Measurements from ENCODE around the gene SPATA16.

Gene SPATA16

DNA sequence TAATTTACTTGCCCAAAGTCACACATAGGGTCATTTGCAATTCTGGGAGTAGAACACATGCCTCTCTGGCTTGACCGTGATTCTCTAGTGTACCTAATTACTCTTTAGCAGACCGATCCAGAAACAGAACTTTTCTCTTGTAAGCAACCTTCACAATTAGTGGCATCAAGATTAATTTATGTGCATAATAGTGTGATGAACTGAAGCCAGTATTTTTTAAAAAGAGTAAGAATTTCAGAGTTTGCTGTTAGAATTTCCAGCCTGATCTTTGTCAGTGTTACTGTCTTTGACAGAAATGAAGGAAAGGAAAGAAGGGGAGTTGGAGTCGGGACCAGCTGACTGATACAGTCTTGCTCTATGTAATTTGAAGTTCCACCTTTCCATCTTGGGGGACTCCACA lies 137.1 kb downstream of the SPATA16 start:
- Histone ChIP-seq H3K9me3 (replicated peaks; ENCODE audit: insufficient read depth, low read length) (no peaks in the 10 kb centered on the region), H3K27me3 (replicated peaks; ENCODE audit: insufficient read depth, low read length) (no peaks in the 10 kb centered on the region), H2AFZ (ENCODE audit: low read length) (no peak overlapping the region), H3K9me2 (replicated peaks; ENCODE audit: insufficient read depth, low read length) (no peaks in the 10 kb centered on the region), H3K4me3 (ENCODE audit: low read length) (no peak overlapping the region), H3K4me1 (ENCODE audit: low read length) (no peaks in the 10 kb centered on the region), H3F3A (ENCODE audit: insufficient read depth, low read length) (no peaks in the 10 kb centered on the region), H3K9ac (ENCODE audit: low read length) (no peak overlapping the region), H3K36me3 (replicated peaks; ENCODE audit: insufficient read depth, low read length) (no peaks in the 10 kb centered on the region), H3K27ac (ENCODE audit: low read length) (no peak overlapping the region), H3K79me2 (ENCODE audit: low read length) (no peaks in the 10 kb centered on the region), H3K4me2 (ENCODE audit: low read depth, low read length) (no peak overlapping the region), H4K20me1 (ENCODE audit: insufficient read depth, low read length) (no peaks in the 10 kb centered on the region)
- no peak for DNase-seq
- TF ChIP-seq EZH2 (optimal IDR thresholded peaks at IDR 0.05; ENCODE audit: low read depth, low read length) (no peak), EZH2phosphoT487 (IDR thresholded peaks at IDR 0.05; ENCODE audit: low read length) (no peak)
- TF ChIP-seq, protein P1, sequence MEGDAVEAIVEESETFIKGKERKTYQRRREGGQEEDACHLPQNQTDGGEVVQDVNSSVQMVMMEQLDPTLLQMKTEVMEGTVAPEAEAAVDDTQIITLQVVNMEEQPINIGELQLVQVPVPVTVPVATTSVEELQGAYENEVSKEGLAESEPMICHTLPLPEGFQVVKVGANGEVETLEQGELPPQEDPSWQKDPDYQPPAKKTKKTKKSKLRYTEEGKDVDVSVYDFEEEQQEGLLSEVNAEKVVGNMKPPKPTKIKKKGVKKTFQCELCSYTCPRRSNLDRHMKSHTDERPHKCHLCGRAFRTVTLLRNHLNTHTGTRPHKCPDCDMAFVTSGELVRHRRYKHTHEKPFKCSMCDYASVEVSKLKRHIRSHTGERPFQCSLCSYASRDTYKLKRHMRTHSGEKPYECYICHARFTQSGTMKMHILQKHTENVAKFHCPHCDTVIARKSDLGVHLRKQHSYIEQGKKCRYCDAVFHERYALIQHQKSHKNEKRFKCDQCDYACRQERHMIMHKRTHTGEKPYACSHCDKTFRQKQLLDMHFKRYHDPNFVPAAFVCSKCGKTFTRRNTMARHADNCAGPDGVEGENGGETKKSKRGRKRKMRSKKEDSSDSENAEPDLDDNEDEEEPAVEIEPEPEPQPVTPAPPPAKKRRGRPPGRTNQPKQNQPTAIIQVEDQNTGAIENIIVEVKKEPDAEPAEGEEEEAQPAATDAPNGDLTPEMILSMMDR (IDR thresholded peaks at IDR 0.05; ENCODE audit: low read length), result no peak

- TF ChIP-seq EZH2 (optimal IDR thresholded peaks at IDR 0.05; ENCODE audit: low read depth, low read length), result no peak
- TF ChIP-seq, protein P1 (IDR thresholded peaks at IDR 0.05; ENCODE audit: low read length), result no peak
- no peak for TF ChIP-seq EZH2phosphoT487 (IDR thresholded peaks at IDR 0.05; ENCODE audit: low read length)
- H3K9me3 ChIP-seq (replicated peaks; ENCODE audit: insufficient read depth, low read length), result no peaks in the 10 kb centered on the region
- no peak overlapping the region for H3K4me2 ChIP-seq (ENCODE audit: low read depth, low read length)
- no peaks in the 10 kb centered on the region for H3K27me3 ChIP-seq (replicated peaks; ENCODE audit: insufficient read depth, low read length)
- H3F3A ChIP-seq (ENCODE audit: insufficient read depth, low read length), result no peaks in the 10 kb centered on the region
- no peak overlapping the region for H2AFZ ChIP-seq (ENCODE audit: low read length)
- H3K27ac ChIP-seq (ENCODE audit: low read length), result no peak overlapping the region
- H3K9me2 ChIP-seq (replicated peaks; ENCODE audit: insufficient read depth, low read length), result no peaks in the 10 kb centered on the region
- no peak for DNase-seq
- no peak overlapping the region for H3K9ac ChIP-seq (ENCODE audit: low read length)
- H3K4me1 ChIP-seq (ENCODE audit: low read length), result no peaks in the 10 kb centered on the region
- no peak overlapping the region for H3K4me3 ChIP-seq (ENCODE audit: low read length)
- H4K20me1 ChIP-seq (ENCODE audit: insufficient read depth, low read length), result no peaks in the 10 kb centered on the region
- H3K36me3 ChIP-seq (replicated peaks; ENCODE audit: insufficient read depth, low read length), result no peaks in the 10 kb centered on the region
- H3K79me2 ChIP-seq (ENCODE audit: low read length), result no peaks in the 10 kb centered on the region
Observed at GRCh38 chr3:173003471-173003870, 137.6 kb downstream of the SPATA16 start.

DNA sequence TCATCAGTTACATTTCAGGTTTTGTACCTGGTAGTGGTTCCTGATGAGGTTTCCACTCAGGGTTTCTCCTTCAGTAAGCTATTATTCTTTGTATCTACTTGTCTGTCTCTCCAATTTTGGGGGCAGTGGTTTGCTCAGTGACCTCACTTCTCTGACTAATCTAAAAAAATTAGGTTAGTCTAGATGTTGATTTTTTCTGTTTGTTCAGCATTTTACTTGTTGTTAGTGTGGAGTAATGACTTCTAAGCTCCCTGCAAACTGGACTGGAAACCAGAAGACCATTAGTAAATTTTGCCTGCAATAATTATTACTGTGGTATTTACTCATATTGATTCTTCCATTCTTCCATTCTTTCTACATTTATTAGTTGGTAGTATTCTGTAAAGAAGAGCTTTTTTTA lies 139.4 kb downstream of the SPATA16 start:
- H3K4me2 ChIP-seq (ENCODE audit: low read depth, low read length), result no peak overlapping the region
- no peak for DNase-seq
- H2AFZ ChIP-seq (ENCODE audit: low read length), result no peak overlapping the region
- H3K4me3 ChIP-seq (ENCODE audit: low read length), result no peak overlapping the region
- no peaks in the 10 kb centered on the region for H3K4me1 ChIP-seq (ENCODE audit: low read length)
- H3K9ac ChIP-seq (ENCODE audit: low read length), result no peak overlapping the region
- H4K20me1 ChIP-seq (ENCODE audit: insufficient read depth, low read length), result no peaks in the 10 kb centered on the region
- H3K36me3 ChIP-seq (replicated peaks; ENCODE audit: insufficient read depth, low read length), result no peaks in the 10 kb centered on the region
- no peaks in the 10 kb centered on the region for H3K27me3 ChIP-seq (replicated peaks; ENCODE audit: insufficient read depth, low read length)
- no peak for TF ChIP-seq EZH2phosphoT487 (IDR thresholded peaks at IDR 0.05; ENCODE audit: low read length)
- TF ChIP-seq EZH2 (optimal IDR thresholded peaks at IDR 0.05; ENCODE audit: low read depth, low read length), result no peak
- TF ChIP-seq, protein P1 (IDR thresholded peaks at IDR 0.05; ENCODE audit: low read length), result no peak
- no peaks in the 10 kb centered on the region for H3K9me3 ChIP-seq (replicated peaks; ENCODE audit: insufficient read depth, low read length)
- H3K27ac ChIP-seq (ENCODE audit: low read length), result no peak overlapping the region
- H3F3A ChIP-seq (ENCODE audit: insufficient read depth, low read length), result no peaks in the 10 kb centered on the region
- no peaks in the 10 kb centered on the region for H3K9me2 ChIP-seq (replicated peaks; ENCODE audit: insufficient read depth, low read length)
- no peaks in the 10 kb centered on the region for H3K79me2 ChIP-seq (ENCODE audit: low read length)
